Karpas-422 (cell line): ENCODE data around the gene NKX2-2. TPM values are rescaled to one million over a fixed set of nuclear protein-coding genes. Genes with fewer than 3 reads are reported as not detected.

ENCODE experiments used
- DNase-seq: peaks from one replicate; pipeline ENCODE4 v3.0.0-alpha.2; 2015
- H2AFZ ChIP-seq: fragments of 200-600 bp; sonication (generic); 2 replicates; pipeline ENCODE4 v1.6.1; 2014; ENCODE audit warnings: antibody characterized with exemption, low read length, mixed read lengths
- H3K27ac ChIP-seq: fragments of 200-600 bp; sonication (generic); 2 replicates; pipeline ENCODE4 v1.5.1; 2014; ENCODE audit warnings: mild to moderate bottlenecking, low read length, moderate library complexity
- H3K27me3 ChIP-seq: fragments of 200-600 bp; sonication (generic); 2 replicates; pipeline ENCODE4 v1.6.1; 2014; ENCODE audit warnings: low read length, mixed read lengths
- H3K36me3 ChIP-seq: fragments of 200-600 bp; sonication (generic); 2 replicates; pipeline ENCODE4 v1.6.1; 2014; ENCODE audit warnings: low read length, mixed read lengths; ENCODE audit not compliant: insufficient read depth
- H3K4me1 ChIP-seq: fragments of 200-600 bp; sonication (generic); 2 replicates; pipeline ENCODE4 v1.6.1; 2014; ENCODE audit warnings: mild to moderate bottlenecking, low read length, mixed read lengths
- H3K4me2 ChIP-seq: fragments of 200-600 bp; sonication (generic); 2 replicates; pipeline ENCODE4 v1.6.1; 2014; ENCODE audit warnings: low read length, low read depth, mild to moderate bottlenecking; ENCODE audit not compliant: poor library complexity, severe bottlenecking
- H3K4me3 ChIP-seq: fragments of 200-600 bp; sonication (generic); 2 replicates; pipeline ENCODE4 v1.5.1; 2014; ENCODE audit warnings: mild to moderate bottlenecking, antibody characterized with exemption, low read length, mixed read lengths
- H3K79me2 ChIP-seq: fragments of 200-600 bp; sonication (generic); 2 replicates; pipeline ENCODE4 v1.6.1; 2014; ENCODE audit warnings: mild to moderate bottlenecking, low read length, mixed read lengths
- H3K9ac ChIP-seq: fragments of 200-600 bp; sonication (generic); 2 replicates; pipeline ENCODE4 v1.6.0; 2014; ENCODE audit warnings: low read length
- H3K9me2 ChIP-seq: fragments of 200-600 bp; sonication (generic), shearing (Covaris generic); replicated peaks from 2 replicates; pipeline ENCODE4 v1.6.0; 2014; ENCODE audit warnings: mild to moderate bottlenecking, low read length, moderate library complexity; ENCODE audit not compliant: insufficient read depth
- H3K9me3 ChIP-seq: fragments of 300-700, 200-600 bp; sonication (generic); 2 replicates; pipeline ENCODE4 v1.6.1; 2014; ENCODE audit warnings: low read length, mixed read lengths
- H4K20me1 ChIP-seq: fragments of 200-600 bp; sonication (generic); 2 replicates; pipeline ENCODE4 v1.6.1; 2014; ENCODE audit warnings: mild to moderate bottlenecking, antibody characterized with exemption, low read length, low read depth; ENCODE audit not compliant: insufficient read depth
- total RNA-seq: library from RNA; depleted of rRNA; stranded (reverse); fragments of >200 nt; shearing (Covaris generic); gene quantifications from 2 replicates; pipeline ENCODE4 v1.2.3, GENCODE V29; 2014; ENCODE audit warnings: low replicate concordance; rRNA removed

The NKX2-2 gene
- total RNA-seq, result not detected in 2 replicates

- no peaks in the 10 kb centered on the region for H3K79me2 ChIP-seq
- no peaks in the 10 kb centered on the region for H3K27me3 ChIP-seq
- H3K4me3 ChIP-seq, result no peak within 1 kb of the TSS
- no peaks in the 10 kb centered on the region for H3K9me2 ChIP-seq
- H3K4me2 ChIP-seq, result no peak within 1 kb of the TSS
- H3K4me1 ChIP-seq, result no peaks in the 10 kb centered on the region
- H2AFZ ChIP-seq, result no peak within 1 kb of the TSS
- no peak for DNase-seq
- H3K9me3 ChIP-seq, result no peaks in the 10 kb centered on the region
- H3K9ac ChIP-seq, result no peak within 1 kb of the TSS
- no peak within 1 kb of the TSS for H3K27ac ChIP-seq
- H3K36me3 ChIP-seq, result no peaks in the 10 kb centered on the region
- H4K20me1 ChIP-seq, result no peaks in the 10 kb centered on the region
Measured at GRCh38 chr20:21513881-21514540, at the start of gene NKX2-2. Gene NKX2-2, minus strand, starts transcription at chr20:21514064. Its CDS starts 395 bp downstream, at chr20:21513669.

GRCh38 chr20:21562656-21563055 lies 48.8 kb upstream of the NKX2-2 start:
- DNase-seq, result peak; percentile 60
- no peak overlapping the region for H3K4me2 ChIP-seq

GRCh38 chr20:21559305-21559704 lies 45.4 kb upstream of the NKX2-2 start:
- H3K4me3 ChIP-seq, result no peak overlapping the region
- no peaks in the 10 kb centered on the region for H3K27me3 ChIP-seq
- no peak overlapping the region for H3K27ac ChIP-seq
- H3K4me2 ChIP-seq, result peak overlapping the region; percentile 24
- no peaks in the 10 kb centered on the region for H3K79me2 ChIP-seq
- H2AFZ ChIP-seq, result no peak overlapping the region
- no peaks in the 10 kb centered on the region for H3K36me3 ChIP-seq
- no peaks in the 10 kb centered on the region for H3K9me3 ChIP-seq
- H3K4me1 ChIP-seq, result peaks cover 6% of the 10 kb centered on the region
- no peak overlapping the region for H3K9ac ChIP-seq
- no peaks in the 10 kb centered on the region for H3K9me2 ChIP-seq
- DNase-seq, result no peak
- H4K20me1 ChIP-seq, result no peaks in the 10 kb centered on the region

More at GRCh38 chr20:21562656-21563055, 48.8 kb upstream of the NKX2-2 start:
- Histone ChIP-seq H3K9ac (no peak overlapping the region), H3K79me2 (no peaks in the 10 kb centered on the region), H3K27ac (no peak overlapping the region), H3K4me3 (no peak overlapping the region), H4K20me1 (no peaks in the 10 kb centered on the region), H2AFZ (no peak overlapping the region), H3K9me2 (no peaks in the 10 kb centered on the region), H3K27me3 (no peaks in the 10 kb centered on the region), H3K36me3 (no peaks in the 10 kb centered on the region), H3K9me3 (no peaks in the 10 kb centered on the region), H3K4me1 (peaks cover 6% of the 10 kb centered on the region)

- DNase-seq, result no peak
- no peaks in the 10 kb centered on the region for H3K9me2 ChIP-seq
- H3K27ac ChIP-seq, result no peak overlapping the region
- H2AFZ ChIP-seq, result no peak overlapping the region
- no peaks in the 10 kb centered on the region for H4K20me1 ChIP-seq
- no peaks in the 10 kb centered on the region for H3K79me2 ChIP-seq
- no peak overlapping the region for H3K9ac ChIP-seq
- no peak overlapping the region for H3K4me2 ChIP-seq
- no peaks in the 10 kb centered on the region for H3K36me3 ChIP-seq
- H3K4me3 ChIP-seq, result no peak overlapping the region
- H3K9me3 ChIP-seq, result no peaks in the 10 kb centered on the region
- no peaks in the 10 kb centered on the region for H3K27me3 ChIP-seq
- H3K4me1 ChIP-seq, result no peaks in the 10 kb centered on the region
Measured at GRCh38 chr20:21557241-21558020, 43.6 kb upstream of the NKX2-2 start.

GRCh38 chr20:21556398-21556797 lies 42.5 kb upstream of the NKX2-2 start:
- Histone ChIP-seq H4K20me1 (no peaks in the 10 kb centered on the region), H3K4me2 (no peak overlapping the region), H3K79me2 (no peaks in the 10 kb centered on the region), H3K36me3 (no peaks in the 10 kb centered on the region), H3K9me3 (no peaks in the 10 kb centered on the region), H3K27ac (no peak overlapping the region), H3K9me2 (no peaks in the 10 kb centered on the region), H2AFZ (no peak overlapping the region), H3K9ac (no peak overlapping the region), H3K27me3 (no peaks in the 10 kb centered on the region), H3K4me1 (no peaks in the 10 kb centered on the region), H3K4me3 (no peak overlapping the region)
- no peak for DNase-seq

- H3K9ac ChIP-seq, result no peak overlapping the region
- H3K36me3 ChIP-seq, result no peaks in the 10 kb centered on the region
- H2AFZ ChIP-seq, result no peak overlapping the region
- H3K27ac ChIP-seq, result no peak overlapping the region
- no peaks in the 10 kb centered on the region for H3K79me2 ChIP-seq
- H3K4me3 ChIP-seq, result no peak overlapping the region
- no peaks in the 10 kb centered on the region for H3K9me3 ChIP-seq
- no peaks in the 10 kb centered on the region for H3K4me1 ChIP-seq
- H3K27me3 ChIP-seq, result no peaks in the 10 kb centered on the region
- DNase-seq, result no peak
- H4K20me1 ChIP-seq, result no peaks in the 10 kb centered on the region
- H3K4me2 ChIP-seq, result no peak overlapping the region
- no peaks in the 10 kb centered on the region for H3K9me2 ChIP-seq
Measured at GRCh38 chr20:21555470-21556120, 41.7 kb upstream of the NKX2-2 start.

GRCh38 chr20:21554985-21555384 lies 41.1 kb upstream of the NKX2-2 start:
- Histone ChIP-seq H2AFZ (no peak overlapping the region), H3K9ac (no peak overlapping the region), H3K9me3 (no peaks in the 10 kb centered on the region), H3K4me2 (no peak overlapping the region), H3K9me2 (no peaks in the 10 kb centered on the region), H4K20me1 (no peaks in the 10 kb centered on the region), H3K27me3 (no peaks in the 10 kb centered on the region), H3K79me2 (no peaks in the 10 kb centered on the region), H3K36me3 (no peaks in the 10 kb centered on the region), H3K4me1 (no peaks in the 10 kb centered on the region), H3K4me3 (no peak overlapping the region), H3K27ac (no peak overlapping the region)
- DNase-seq, result no peak

- Histone ChIP-seq H3K4me3 (no peak overlapping the region), H3K4me1 (no peaks in the 10 kb centered on the region), H3K27me3 (no peaks in the 10 kb centered on the region), H3K9ac (no peak overlapping the region), H2AFZ (no peak overlapping the region), H3K27ac (no peak overlapping the region), H3K79me2 (no peaks in the 10 kb centered on the region), H3K9me3 (no peaks in the 10 kb centered on the region), H3K36me3 (no peaks in the 10 kb centered on the region), H3K9me2 (no peaks in the 10 kb centered on the region), H3K4me2 (no peak overlapping the region), H4K20me1 (no peaks in the 10 kb centered on the region)
- DNase-seq, result no peak
Measured at GRCh38 chr20:21554376-21554890, 40.6 kb upstream of the NKX2-2 start.
